Activated naive CD4-positive, alpha-beta T cell treated with anti-CD3 and anti-CD28 coated beads, Interleukin-2, amount 50 U/mL, for 24 hours (primary cell): ENCODE measurements around the gene TBX3.

ENCODE experiments used
- H3K27ac Mint-ChIP-seq: one replicate; pipeline ENCODE4 v1.8.0; 2021; ENCODE audit warnings: mild to moderate bottlenecking, mixed read lengths
- H3K27me3 Mint-ChIP-seq: one replicate; pipeline ENCODE4 v1.8.0; 2021; ENCODE audit warnings: mixed read lengths
- H3K36me3 Mint-ChIP-seq: one replicate; pipeline ENCODE4 v1.8.0; 2021; ENCODE audit warnings: mixed read lengths
- H3K4me1 Mint-ChIP-seq: one replicate; pipeline ENCODE4 v1.8.0; 2021; ENCODE audit warnings: mixed read lengths
- H3K4me3 Mint-ChIP-seq: one replicate; pipeline ENCODE4 v1.8.0; 2021; ENCODE audit warnings: mild to moderate bottlenecking, mixed read lengths
- H3K9me3 Mint-ChIP-seq: one replicate; pipeline ENCODE4 v1.8.0; 2021; ENCODE audit warnings: mixed read lengths

Gene TBX3

DNA sequence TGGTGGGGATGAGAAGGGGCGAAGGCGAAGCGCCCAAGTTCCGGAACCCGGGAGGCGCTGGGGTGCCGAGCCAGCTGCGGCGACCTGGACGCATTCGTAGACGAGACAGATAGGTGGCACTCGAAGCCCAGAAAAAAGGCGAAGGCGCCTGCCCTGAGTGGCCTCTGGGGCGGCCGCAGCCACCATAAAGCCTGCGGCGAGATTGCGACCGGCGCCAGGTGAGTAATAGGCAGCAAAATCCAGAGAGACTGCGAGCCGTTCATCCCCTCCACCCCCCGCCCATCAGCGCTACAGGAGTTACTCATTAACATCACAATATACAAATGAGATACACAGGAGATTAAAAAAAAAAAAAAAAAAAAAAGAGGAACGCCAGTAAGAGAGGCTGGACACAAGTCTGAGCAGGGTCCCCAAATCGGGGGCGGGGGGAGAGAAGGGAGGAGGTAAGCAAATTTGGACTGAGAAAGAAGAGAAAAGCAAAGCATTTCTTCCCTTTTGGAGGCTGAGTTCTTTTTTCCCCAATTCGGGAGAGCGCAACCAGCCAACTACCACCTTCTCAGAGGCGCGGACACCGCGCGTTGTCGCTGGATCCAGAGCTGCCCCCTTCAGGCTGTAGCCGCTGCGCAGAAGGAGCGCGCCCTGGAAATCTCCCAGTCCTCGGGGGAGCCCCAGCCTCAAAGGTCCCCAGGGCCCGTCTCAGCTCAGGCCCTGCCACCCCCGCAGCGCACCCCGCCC lies 15.7 kb downstream of the TBX3 start:
- H3K4me3 Mint-ChIP-seq = no peak overlapping the region
- no peaks in the 10 kb centered on the region for H3K9me3 Mint-ChIP-seq
- H3K4me1 Mint-ChIP-seq = peaks cover 4% of the 10 kb centered on the region
- H3K27ac Mint-ChIP-seq = no peak overlapping the region
- H3K27me3 Mint-ChIP-seq = peaks cover 50% of the 10 kb centered on the region
- H3K36me3 Mint-ChIP-seq = no peaks in the 10 kb centered on the region

DNA sequence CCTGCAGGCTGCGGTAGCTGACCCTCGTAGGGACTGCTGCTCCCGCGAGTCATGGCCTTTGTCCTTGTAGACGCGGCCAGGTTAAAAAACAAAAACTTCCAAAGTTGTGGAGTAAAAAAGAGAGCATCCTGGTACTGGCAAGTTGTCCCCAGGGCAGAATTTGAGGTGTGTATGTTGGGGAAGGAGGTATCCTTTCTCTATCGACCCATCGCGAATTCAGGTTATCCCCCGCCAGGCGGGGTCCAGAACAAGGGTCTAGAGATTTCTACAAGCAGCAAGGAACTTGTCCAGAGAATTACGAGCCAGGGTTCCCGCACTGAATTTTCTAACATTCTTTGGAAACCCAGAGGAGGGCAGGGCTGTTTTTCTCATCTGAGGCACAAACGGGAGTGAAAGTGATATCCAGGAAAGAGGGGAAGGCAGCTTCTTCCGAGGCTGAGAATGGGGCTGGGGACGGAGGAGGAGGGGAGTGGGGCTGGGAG lies 16.3 kb downstream of the TBX3 start:
- Mint-ChIP-seq H3K4me3 (no peak overlapping the region), H3K9me3 (no peaks in the 10 kb centered on the region), H3K36me3 (no peaks in the 10 kb centered on the region), H3K27me3 (peaks cover 49% of the 10 kb centered on the region), H3K27ac (peak overlapping the region; percentile 17), H3K4me1 (peaks cover 4% of the 10 kb centered on the region)

DNA sequence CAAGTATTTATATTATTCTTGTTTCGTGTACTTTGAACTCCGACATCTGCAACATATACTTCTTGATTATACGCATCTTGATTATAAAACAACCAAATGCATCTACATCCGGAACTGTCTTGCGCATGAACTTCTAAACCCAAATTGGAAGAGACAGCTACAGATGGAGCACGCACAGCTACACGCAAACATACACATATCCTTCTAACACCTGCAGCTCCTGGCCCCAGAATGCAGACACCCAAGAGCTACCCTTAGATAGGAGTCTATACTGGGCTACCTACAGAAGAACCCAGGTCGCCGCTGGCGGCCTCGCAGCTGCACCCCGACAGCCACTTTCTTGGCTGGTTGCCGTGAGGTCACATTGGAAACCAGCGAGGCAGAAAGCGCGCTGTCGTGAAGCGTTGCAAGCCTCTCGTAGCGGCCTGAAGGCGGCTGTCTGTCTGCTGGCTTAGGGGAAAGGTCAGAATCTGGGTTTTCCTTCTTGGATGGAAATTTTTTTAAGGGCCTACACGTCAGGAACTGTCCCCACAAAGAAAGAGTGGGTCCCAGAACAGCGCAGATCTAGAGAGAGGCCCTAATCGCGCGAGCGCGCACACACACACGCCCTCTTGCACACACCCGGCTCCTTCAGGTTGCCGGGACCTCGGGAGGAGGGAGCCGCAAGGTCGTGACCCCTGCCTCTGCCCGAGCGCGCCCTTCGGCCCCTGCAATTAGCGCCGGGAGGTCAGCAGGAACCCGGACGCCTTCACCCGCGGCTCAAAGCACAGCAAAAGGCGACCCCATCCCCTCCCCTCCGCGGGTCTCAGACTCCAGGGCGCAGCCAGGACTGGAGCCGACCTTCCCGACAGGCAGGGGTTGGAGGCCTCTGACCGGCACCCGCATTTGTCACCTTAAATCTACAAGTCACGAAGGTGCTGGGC lies 17.0 kb downstream of the TBX3 start:
- H3K4me1 Mint-ChIP-seq = peaks cover 4% of the 10 kb centered on the region
- H3K27ac Mint-ChIP-seq = no peak overlapping the region
- H3K4me3 Mint-ChIP-seq = no peak overlapping the region
- H3K36me3 Mint-ChIP-seq = no peaks in the 10 kb centered on the region
- peaks cover 51% of the 10 kb centered on the region for H3K27me3 Mint-ChIP-seq
- H3K9me3 Mint-ChIP-seq = no peaks in the 10 kb centered on the region

DNA sequence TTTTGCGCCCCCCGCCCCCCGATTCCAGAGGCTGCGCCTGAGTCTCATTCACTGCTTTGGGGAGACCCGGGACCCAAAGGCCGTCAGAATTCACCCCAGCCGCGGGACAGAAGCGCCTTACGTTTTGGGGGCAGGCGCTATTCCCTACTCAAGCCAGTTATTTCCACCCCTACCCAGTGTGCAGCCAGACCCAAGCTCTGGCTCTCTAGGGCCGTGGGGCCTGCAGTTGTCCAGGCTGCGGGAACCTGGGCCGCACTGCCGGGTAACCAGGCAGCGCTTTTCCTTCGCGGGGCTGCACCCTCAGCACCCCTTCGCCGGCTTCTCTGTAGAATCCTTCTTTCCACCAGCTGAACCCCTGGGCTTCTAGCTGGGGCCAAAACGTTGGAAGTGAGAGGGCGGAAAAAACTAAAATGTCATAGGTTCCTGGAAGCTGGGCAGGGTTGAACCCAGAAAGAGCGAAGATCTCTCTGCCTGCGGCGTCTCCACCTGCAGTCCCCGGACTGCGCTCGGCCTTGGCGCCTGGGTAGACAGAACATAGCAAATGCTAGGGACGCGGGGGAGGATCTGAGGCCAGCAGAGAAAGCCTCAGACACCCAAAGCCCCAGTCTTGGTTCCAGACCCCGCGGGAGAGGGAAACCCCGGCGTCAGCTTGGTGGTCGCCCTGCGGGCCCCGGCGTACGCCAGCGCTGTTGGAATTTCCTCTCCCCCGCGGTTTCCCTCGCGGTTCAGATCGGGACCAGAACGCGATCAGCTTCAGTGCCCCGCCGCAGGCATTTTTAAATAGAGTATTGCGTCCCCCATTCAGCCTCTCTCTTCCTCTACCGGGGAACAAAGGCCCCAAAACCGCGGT lies 18.3 kb downstream of the TBX3 start:
- H3K4me3 Mint-ChIP-seq = no peak overlapping the region
- peaks cover 46% of the 10 kb centered on the region for H3K27me3 Mint-ChIP-seq
- peaks cover 4% of the 10 kb centered on the region for H3K4me1 Mint-ChIP-seq
- no peak overlapping the region for H3K27ac Mint-ChIP-seq
- H3K9me3 Mint-ChIP-seq = no peaks in the 10 kb centered on the region
- H3K36me3 Mint-ChIP-seq = no peaks in the 10 kb centered on the region

DNA sequence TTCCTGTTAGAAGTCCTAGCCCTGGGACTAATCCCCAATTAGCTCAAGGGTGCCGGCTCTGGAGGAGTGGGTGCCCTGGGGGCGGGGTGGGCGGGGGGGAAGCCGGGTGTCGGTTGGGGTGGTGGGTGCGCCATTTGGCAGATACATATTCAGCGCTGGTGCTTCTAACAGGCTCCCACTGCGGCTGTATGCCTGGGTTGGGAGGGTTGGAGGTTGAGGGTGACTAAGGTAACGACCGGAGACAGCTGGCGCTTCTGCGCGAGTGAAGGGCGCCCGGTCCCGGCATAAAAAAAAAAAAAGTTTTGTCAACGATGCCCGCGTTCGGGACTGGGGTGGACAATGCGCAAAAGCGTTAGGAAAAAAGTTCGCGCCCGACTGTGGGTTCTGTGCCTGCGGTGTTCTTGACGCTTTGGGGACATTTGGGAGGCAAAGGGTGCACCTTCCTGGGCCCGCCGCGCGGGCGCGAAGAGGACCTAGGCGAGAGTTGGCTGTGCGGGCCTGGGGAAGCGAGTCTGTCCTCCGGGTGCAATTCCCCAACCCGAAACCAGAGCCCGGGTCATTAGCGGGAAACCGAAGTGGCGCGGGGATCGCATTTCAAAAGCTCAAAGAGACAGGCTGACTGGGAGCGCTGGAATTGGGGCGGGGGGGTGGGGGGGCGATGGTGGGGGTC lies 19.2 kb downstream of the TBX3 start:
- Mint-ChIP-seq H3K4me1 (peaks cover 1% of the 10 kb centered on the region), H3K9me3 (no peaks in the 10 kb centered on the region), H3K27me3 (peaks cover 38% of the 10 kb centered on the region), H3K36me3 (no peaks in the 10 kb centered on the region), H3K27ac (no peak overlapping the region), H3K4me3 (no peak overlapping the region)

DNA sequence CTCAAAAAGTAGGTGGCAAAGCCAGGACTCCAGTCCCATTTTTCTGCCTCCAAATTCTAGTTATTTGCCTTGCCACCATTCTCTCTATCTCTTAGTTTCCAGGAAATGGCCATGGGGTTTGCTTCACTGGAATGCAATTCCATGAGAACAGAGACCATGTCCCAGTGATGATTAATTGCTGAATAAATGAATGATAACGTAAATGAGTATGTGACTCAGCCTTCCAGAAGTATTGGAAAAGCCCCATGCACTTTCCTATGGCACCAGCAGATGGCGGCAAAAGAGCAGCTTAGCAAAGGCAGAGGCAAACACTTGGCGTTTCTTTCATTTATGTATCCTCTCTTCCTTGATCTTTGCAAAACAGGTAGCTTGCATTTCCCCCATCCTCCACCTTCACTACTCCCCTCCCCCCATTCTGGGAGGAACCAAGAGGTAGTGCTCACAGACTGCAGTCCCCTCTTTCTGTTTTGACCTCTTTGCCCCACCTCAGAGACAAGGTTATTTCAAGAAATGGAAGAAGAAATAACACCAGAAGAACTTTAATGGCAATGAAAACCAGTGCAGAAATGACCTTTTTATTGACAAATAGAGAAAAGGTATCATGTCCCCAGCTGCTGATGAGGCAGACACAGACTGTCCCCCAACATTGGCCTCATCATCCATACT lies 21.3 kb downstream of the TBX3 start:
- Mint-ChIP-seq H3K27me3 (peaks cover 35% of the 10 kb centered on the region), H3K4me3 (no peak overlapping the region)

DNA sequence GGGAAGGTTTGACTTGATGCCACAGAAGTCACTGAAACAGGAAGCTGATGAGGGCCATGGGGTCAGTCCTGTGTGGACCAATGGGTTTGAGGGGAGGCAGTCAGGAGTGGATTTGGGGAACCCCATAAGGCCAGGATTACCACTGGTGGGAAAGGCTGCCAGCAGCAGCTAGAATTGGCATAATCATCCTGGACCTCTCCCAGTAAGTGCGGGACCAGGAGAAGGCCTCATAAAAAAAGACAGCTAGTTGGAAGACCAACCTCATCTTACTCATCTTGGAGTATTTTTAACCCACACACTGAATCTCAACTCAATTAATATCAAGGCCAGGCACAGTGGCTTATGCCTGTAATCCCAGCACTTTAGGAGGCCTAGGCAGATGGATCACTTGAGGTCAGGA lies 22.7 kb downstream of the TBX3 start:
- Mint-ChIP-seq H3K4me3 (no peak overlapping the region), H3K27ac (no peak overlapping the region), H3K9me3 (no peaks in the 10 kb centered on the region), H3K4me1 (no peaks in the 10 kb centered on the region), H3K36me3 (no peaks in the 10 kb centered on the region), H3K27me3 (peaks cover 27% of the 10 kb centered on the region)

More for the DNA sequence above, 21.3 kb downstream of the TBX3 start:
- no peak overlapping the region for H3K27ac Mint-ChIP-seq
- no peaks in the 10 kb centered on the region for H3K4me1 Mint-ChIP-seq
- H3K9me3 Mint-ChIP-seq = no peaks in the 10 kb centered on the region
- H3K36me3 Mint-ChIP-seq = no peaks in the 10 kb centered on the region

DNA sequence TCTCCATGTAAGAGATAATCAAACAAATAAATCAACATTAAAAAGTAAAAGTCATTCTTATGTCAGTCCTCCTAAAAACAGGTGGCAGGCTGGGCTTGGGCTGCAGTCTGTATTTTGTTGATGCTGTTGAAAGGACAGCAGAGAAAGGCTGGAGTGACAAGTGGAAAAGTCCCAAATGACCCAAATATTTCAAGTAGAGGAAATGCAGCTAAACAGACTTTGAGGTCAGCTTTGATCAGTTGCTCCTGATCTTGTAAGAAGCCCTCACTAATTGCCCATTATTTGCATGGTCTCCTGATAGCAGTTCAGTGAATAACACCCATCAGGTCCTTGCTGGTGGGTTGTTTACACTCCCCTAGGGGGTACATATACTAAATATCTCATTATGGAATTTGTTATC lies 24.9 kb downstream of the TBX3 start:
- no peak overlapping the region for H3K4me3 Mint-ChIP-seq
- H3K4me1 Mint-ChIP-seq = no peaks in the 10 kb centered on the region
- no peaks in the 10 kb centered on the region for H3K9me3 Mint-ChIP-seq
- no peak overlapping the region for H3K27ac Mint-ChIP-seq
- peaks cover 24% of the 10 kb centered on the region for H3K27me3 Mint-ChIP-seq
- H3K36me3 Mint-ChIP-seq = no peaks in the 10 kb centered on the region

DNA sequence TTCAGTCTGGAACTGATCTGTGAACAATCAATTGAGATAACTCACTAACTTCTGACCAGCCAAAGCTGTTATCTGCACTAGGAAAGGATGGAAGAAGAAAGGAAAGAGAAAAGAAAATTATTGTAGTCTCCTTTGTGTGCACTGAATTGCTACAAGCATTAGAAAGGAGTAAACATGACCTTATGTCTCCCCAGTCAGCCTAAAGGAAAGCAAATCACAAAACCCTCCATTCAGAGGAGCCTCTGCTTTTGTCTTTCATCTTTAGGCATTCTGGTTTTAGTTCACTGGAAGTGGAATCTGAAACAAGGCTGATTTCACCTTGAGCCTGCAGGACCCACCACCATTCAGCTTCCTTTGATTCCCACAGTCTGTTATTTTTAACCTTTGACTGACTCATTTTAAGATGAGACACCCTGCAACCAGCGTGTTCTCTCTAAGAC lies 26.0 kb downstream of the TBX3 start:
- no peaks in the 10 kb centered on the region for H3K9me3 Mint-ChIP-seq
- H3K4me3 Mint-ChIP-seq = no peak overlapping the region
- no peaks in the 10 kb centered on the region for H3K36me3 Mint-ChIP-seq
- H3K4me1 Mint-ChIP-seq = no peaks in the 10 kb centered on the region
- no peak overlapping the region for H3K27ac Mint-ChIP-seq
- peaks cover 16% of the 10 kb centered on the region for H3K27me3 Mint-ChIP-seq

DNA sequence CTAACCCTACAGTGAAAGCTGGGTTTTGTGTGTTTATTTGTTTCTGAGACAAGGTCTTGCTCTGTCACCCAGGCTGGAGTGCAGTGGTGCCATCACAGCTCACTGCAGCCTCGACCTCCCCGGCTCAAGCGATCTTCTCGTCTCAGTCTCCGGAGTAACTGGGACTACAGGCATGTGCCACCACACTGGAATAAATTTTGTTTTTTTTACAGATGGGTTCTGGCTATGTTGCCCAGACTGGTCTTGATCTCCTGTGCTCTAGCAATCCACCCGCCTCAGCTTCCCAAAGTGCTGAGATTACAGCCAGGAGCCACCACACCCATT lies 26.4 kb downstream of the TBX3 start:
- Mint-ChIP-seq H3K27ac (no peak overlapping the region), H3K27me3 (peaks cover 12% of the 10 kb centered on the region), H3K4me3 (no peak overlapping the region), H3K36me3 (no peaks in the 10 kb centered on the region), H3K9me3 (no peaks in the 10 kb centered on the region), H3K4me1 (no peaks in the 10 kb centered on the region)

DNA sequence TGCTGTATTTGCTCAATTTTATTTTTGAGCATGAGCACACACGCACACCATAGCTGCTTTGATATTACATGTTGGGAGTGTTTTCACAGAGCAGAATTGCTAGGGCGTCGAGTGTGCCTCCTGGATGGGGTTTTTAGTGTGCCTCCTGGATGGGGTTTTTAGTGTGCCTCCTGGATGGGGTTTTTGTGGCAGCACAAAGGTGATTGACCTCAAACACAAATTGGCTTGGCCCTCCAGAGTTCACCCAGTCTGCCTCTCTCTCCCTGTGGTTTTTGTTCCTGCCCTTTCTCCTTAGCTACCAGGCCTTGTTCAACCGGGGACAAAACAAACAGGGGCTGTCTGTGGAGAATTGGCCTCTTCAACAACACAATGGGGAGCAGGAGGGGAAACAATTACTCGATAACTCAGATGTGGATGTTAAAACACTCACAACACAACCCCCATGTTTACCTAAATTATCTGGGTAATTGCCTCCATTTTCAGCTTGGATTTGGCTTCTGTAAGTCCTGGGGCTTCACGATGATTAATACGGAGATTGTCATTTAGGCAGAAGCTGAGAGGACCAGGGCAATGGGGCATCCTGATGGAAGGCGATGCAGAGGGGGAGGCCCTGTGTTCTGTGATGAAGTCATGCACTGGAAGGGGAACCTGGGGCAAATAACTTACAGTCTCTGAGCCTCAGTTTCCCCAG lies 26.9 kb downstream of the TBX3 start:
- no peaks in the 10 kb centered on the region for H3K36me3 Mint-ChIP-seq
- no peaks in the 10 kb centered on the region for H3K9me3 Mint-ChIP-seq
- peaks cover 10% of the 10 kb centered on the region for H3K27me3 Mint-ChIP-seq
- no peaks in the 10 kb centered on the region for H3K4me1 Mint-ChIP-seq
- H3K4me3 Mint-ChIP-seq = no peak overlapping the region
- no peak overlapping the region for H3K27ac Mint-ChIP-seq

DNA sequence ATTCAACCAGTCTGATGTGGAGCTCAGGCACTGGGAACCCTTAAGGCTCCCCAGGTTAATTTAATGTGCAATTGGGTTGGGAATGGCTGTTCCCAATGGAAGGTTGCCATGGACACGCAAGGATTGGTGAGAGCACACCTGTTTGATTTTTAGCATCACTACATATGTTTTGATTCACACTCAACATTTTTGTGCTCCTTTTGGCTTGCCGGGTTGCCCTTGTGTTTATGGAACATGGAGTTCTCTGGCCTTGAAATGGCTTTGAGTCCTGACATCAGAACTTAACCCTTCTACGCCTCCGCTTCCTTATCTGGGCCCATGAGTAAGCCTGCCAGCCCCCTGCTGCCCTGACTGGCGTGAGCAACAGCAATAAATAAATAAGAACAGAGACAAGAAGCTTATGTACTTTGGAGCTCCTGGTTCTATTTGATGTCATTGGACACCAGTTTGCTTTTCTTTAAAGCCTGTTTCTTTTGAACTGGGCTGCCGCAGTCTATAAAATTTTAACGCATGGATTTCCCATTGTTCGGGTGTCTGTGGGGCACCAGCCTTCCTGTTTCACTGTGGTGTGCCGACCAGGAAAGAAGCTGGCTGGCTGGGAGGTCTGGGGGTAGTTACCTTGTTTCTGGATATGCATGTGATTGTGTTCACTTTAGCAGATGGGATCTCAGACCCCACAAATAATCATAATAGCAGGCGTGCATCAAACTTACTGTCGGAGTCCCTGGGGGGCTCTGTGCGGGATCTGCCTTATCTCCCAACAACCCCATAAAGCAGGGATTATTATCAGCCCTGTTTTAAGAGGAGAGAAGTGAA lies 27.8 kb downstream of the TBX3 start:
- H3K4me3 Mint-ChIP-seq = no peak overlapping the region
- H3K4me1 Mint-ChIP-seq = no peaks in the 10 kb centered on the region
- H3K9me3 Mint-ChIP-seq = no peaks in the 10 kb centered on the region
- H3K27ac Mint-ChIP-seq = no peak overlapping the region
- no peaks in the 10 kb centered on the region for H3K36me3 Mint-ChIP-seq
- H3K27me3 Mint-ChIP-seq = peaks cover 10% of the 10 kb centered on the region

DNA sequence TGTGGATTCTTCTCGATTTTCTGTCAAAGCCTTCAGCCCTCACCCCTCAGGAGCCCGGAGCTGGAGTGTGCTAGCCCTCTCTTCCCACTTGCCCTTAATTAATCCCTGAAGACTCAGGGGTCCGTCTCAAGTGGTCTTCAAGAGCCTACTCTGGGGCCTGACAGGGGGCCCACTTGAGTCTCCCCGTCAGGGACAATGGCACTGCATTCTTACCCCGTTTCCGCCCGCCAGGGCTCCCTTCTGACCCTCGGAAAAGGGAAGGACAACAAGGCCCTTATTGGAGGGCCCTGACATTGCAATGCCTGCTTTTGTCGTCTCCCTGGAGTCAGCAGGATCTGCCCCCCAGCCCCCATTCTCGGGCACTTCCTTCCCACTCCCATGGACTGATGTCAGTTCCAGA lies 34.4 kb downstream of the TBX3 start:
- no peaks in the 10 kb centered on the region for H3K9me3 Mint-ChIP-seq
- H3K27me3 Mint-ChIP-seq = peaks cover 4% of the 10 kb centered on the region
- H3K27ac Mint-ChIP-seq = no peak overlapping the region
- no peak overlapping the region for H3K4me3 Mint-ChIP-seq
- no peaks in the 10 kb centered on the region for H3K4me1 Mint-ChIP-seq
- H3K36me3 Mint-ChIP-seq = no peaks in the 10 kb centered on the region
